NCI-H524 treated with DMSO at 0.1 percent for 48 hours (cell line): ENCODE data around the gene NOB1.

Experiments
- DNase-seq: peaks from one replicate; lab custom pipeline; 2025; lab: John Stamatoyannopoulos, UW

The NOB1 gene

GRCh38 chr16:69721441-69721957 is 33.2 kb downstream of the NOB1 start:
- no peak for DNase-seq

- DNase-seq: no peak
Measured at GRCh38 chr16:69720822-69721430, 33.8 kb downstream of the NOB1 start.

GRCh38 chr16:69718111-69718764 is 36.5 kb downstream of the NOB1 start:
- no peak for DNase-seq

GRCh38 chr16:69717066-69717465 is 37.7 kb downstream of the NOB1 start:
- no peak for DNase-seq

DNA sequence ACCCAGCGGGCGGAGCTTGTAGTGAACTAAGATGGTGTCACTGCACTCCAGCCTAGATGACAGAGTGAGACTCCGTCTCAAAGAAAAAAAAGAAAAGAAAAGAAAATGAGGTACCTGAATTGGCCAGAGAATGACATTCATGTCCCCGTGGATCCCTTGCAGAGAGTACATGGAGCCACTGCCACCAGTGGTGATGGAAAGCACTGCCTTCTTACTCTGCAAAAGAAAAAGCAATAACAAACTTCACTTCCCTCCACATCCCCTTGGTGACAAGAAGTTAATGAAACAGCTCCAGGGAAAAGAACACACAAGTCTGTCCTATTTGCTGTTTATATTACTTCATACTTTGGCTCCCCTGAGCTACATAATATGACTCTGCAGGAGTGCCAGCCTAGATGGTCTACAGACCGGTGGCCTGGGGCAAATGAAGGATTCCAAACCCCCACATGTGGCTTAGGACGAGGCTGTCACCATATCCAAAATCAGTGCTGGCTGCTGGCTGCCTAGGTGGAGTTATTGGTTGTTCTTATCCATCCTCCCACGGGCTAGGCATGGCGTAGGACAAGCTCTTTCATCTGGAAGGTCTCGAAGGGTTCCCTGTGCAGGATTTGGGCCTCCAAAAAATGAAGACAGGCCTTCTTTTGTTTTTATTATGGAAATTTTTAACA is 41.7 kb downstream of the NOB1 start:
- DNase-seq: no peak

GRCh38 chr16:69712277-69712676 is 42.4 kb downstream of the NOB1 start:
- DNase-seq: no peak

DNA sequence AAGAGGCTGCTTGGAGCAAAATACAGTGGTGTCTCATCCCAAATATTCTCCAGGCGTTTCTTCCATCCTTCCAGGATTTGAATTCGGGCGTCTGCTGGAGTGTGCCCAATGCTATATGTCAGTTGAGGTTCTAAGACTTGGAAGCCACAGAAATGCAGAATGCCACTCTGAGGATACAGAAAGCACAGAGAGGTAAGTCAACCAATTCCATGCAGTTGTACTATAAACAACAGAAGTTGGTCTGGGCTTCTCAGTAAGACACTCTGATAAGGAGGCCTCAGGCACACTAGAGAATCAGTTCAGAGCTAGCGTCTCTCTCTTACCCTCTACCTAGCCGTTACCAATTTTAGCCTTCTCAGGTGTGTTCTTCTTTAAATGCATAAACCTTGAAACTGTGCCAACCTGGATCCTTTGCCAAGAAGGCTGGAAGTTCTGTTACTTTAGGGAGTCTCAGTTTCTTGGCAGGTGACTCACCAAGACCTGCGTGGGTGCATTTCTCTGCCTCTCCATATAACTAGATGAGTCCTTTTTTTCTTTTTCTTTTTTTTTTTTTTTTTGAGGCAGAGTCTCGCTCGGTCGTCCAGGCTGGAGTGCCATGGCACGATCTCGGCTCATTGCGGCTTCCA is 43.5 kb downstream of the NOB1 start:
- no peak for DNase-seq

DNA sequence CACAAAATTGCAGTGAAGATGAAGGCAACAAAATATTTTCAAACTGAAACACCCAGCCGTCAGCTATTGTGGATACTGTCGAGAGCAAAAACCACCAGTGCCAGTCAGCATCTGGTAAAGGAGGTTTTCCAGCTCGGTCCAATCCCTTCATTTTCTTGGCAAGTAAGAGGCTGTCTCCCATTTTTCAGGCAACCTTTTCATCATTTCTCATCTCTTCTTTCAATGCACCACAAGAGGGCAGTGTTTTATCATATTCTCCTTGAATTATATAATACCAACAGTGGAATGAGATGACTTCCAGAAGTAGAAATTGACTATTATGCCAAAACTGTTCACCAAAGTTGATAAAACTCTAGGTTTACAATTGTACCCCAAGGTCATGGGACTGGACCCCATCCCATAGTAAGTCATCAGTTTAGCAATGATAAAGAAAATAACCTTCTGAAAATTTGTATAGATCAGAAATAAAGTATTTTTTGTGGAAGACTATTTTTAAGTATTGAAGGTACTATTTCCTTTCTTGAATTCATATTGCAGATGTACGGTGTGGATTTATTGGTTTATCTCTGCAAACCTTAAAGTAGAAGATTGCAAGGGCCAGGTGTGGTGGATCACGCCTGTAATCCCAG is 45.2 kb downstream of the NOB1 start:
- no peak for DNase-seq

- DNase-seq: no peak
Measured at GRCh38 chr16:69707920-69708683, 46.6 kb downstream of the NOB1 start.

GRCh38 chr16:69706975-69707340 is 47.8 kb downstream of the NOB1 start:
- no peak for DNase-seq

DNA sequence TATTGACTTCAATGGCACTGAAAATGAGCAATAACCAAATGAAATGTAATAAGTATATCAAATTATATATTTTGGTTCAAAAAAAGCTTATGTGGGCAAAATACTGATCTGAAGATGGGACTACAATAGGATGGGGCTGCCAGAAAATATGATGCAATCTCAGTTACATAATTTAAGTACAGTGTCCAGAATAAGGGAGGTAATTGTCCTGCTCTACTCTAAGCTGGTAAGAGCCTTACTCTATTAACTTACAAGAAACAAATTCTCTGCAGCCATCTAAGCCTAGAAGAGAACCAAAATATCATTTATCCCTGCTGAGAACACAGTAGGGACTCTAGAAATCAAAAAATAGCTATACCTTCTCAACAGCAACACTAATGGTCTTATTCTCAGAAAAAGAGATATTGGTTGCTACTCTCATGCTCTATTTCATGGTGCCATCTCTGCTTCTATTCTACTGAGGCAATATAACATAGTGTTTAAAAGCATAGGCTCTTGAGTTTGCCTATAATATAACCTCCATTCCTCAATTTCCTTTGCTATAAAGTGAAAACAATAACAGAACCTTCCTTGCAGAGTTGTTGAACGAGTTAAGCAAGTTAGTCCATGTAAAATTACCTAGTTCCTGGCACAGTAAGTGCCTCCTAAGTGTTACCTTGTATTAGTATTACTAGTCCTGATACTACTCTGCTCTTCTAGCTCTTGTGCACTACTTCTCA is 48.3 kb downstream of the NOB1 start:
- no peak for DNase-seq

GRCh38 chr16:69703638-69704037 is 51.1 kb downstream of the NOB1 start:
- DNase-seq: no peak

DNA sequence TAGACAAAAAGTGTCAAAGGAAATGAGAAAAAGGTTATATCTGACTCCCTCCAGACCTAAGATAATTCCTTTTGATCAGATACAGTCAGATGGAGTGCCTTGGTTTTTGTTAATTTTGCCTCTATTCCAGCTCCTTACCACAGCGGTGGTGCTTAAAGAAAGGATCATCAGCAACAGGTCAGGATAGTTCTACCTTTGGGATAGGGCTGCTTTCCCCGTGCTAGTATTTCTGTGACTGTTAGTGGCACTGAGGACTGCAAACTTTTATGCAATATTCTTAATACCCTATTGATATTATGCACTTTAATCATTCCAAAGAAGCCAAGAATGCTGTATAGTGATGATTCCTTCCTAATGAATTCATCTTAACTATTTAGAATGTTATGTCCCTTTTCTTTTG is 52.9 kb downstream of the NOB1 start:
- DNase-seq: no peak

DNA sequence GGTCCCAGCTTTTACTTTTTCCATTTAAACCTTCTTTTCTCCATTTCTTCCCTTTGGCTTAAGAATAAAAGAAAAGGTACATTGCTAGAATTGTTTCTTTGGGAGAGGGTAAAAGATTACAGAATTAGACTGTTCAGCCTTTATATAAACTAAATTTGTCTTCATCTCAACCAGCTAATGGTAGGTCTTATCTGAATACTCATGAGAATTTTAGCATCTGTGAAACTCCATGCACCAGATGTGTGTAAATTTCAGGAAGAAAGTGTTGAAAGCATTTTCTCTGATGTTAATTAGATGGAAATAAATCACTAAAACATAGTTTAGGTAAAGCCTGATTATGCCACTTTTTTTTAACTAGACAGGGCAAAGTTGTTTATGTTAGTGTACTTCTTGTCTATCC is 53.3 kb downstream of the NOB1 start:
- no peak for DNase-seq

- DNase-seq: no peak
Measured at GRCh38 chr16:69699915-69700314, 54.8 kb downstream of the NOB1 start.

DNA sequence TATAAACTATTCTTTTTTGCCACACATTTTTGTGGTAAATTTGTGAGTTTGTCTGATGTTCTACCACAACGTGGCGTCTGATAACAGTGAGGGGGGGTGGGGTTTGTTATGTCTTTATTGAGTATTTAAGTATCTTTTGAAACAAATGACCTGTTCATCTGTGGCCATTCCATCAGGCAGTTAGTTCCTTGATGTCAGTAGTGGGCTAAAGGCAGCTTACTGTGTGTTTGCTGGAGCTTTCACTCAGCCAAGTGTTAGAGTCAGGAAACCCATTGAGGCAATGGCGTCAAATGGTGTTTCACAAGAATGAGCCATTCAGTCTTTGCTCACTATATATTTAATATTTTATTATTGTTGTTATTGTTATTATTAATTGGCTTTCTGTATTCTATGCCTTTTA is 56.3 kb downstream of the NOB1 start:
- DNase-seq: no peak

DNA sequence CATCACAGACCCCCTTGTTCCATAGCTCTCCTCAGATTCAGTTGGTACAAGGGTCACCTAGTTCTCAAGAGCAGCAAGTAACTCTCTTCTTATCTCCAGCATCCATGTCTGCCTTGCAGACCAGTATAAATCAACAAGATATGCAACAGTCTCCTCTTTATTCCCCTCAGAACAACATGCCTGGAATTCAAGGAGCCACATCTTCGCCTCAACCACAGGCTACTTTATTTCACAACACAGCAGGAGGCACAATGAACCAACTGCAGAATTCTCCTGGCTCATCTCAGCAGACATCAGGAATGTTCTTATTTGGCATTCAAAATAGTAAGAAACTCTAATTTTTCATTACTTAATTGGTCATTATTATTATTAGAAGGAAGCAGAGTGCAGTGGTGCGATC is 60.8 kb downstream of the NOB1 start:
- no peak for DNase-seq

- DNase-seq: no peak
Measured at GRCh38 chr16:69691980-69692911, 62.5 kb downstream of the NOB1 start.
